Lower lobe of right lung (tissue), 2 donors: ENCODE measurements around the gene PTPRE. TPM values are rescaled to one million over a fixed set of nuclear protein-coding genes. Genes with fewer than 3 reads are reported as not detected.

Experiments
- ATAC-seq, 2 donors: fragments of 200-7000 bp; cut with Tn5 transposase; one replicate each; pipeline ENCODE4 v1.9.1; 2020 to 2022; ENCODE audit warnings: mild to moderate bottlenecking in 2 of 2, moderate library complexity in 2 of 2
- DNase-seq: peaks from one replicate; pipeline ENCODE4 v3.0.0-alpha.2; 2020
- H3K27ac ChIP-seq: fragments of 200-600 bp; one replicate; pipeline ENCODE4 v1.8.0; 2022
- H3K27me3 ChIP-seq: fragments of 200-600 bp; one replicate; pipeline ENCODE4 v1.8.0; 2022; ENCODE audit warnings: low read depth
- H3K36me3 ChIP-seq: fragments of 200-600 bp; one replicate; pipeline ENCODE4 v1.8.0; 2022; ENCODE audit warnings: mild to moderate bottlenecking
- H3K4me1 ChIP-seq: fragments of 200-600 bp; one replicate; pipeline ENCODE4 v1.8.0; 2022
- H3K4me3 ChIP-seq: fragments of 200-600 bp; one replicate; pipeline ENCODE4 v1.8.0; 2022; ENCODE audit warnings: mild to moderate bottlenecking
- H3K9me3 ChIP-seq: fragments of 200-600 bp; one replicate; pipeline ENCODE4 v1.8.0; 2022
- CTCF ChIP-seq: fragments of 200-600 bp; IDR thresholded peaks from one replicate; pipeline ENCODE4 v1.8.0; 2022; ENCODE audit warnings: antibody characterized with exemption, mild to moderate bottlenecking
- intact Hi-C: fragments of 100-400 bp; cut with DNase I; formaldehyde crosslinking; loops from one replicate; pipeline ENCODE4 v1.11.0; 2022
- total RNA-seq: library from RNA; stranded (reverse); fragmentation: NEBNext Ultra II Directional; extraction: Animal tissue kit (Norgen Biotek cat#: 25700); gene quantifications from one replicate; pipeline ENCODE4 v1.2.1, GENCODE V29; 2021
- donor health status: DM: no; HTN: yes; CAD: no; lungs with severe emphysema.

PTPRE gene
- total RNA-seq, 1 donor from 2014 or later = 60.5 TPM

GRCh38 chr10:127971101-127971946 lies 64.4 kb downstream of the PTPRE start:
- H3K27me3 ChIP-seq = no peaks in the 10 kb centered on the region
- no peak for ATAC-seq
- peaks cover 33% of the 10 kb centered on the region for H3K4me1 ChIP-seq
- DNase-seq = no peak
- no peak overlapping the region for H3K4me3 ChIP-seq
- intact Hi-C loops = no loop called here
- no peak for TF ChIP-seq CTCF
- no peaks in the 10 kb centered on the region for H3K36me3 ChIP-seq
- H3K9me3 ChIP-seq = no peaks in the 10 kb centered on the region
- H3K27ac ChIP-seq = no peak overlapping the region

DNA sequence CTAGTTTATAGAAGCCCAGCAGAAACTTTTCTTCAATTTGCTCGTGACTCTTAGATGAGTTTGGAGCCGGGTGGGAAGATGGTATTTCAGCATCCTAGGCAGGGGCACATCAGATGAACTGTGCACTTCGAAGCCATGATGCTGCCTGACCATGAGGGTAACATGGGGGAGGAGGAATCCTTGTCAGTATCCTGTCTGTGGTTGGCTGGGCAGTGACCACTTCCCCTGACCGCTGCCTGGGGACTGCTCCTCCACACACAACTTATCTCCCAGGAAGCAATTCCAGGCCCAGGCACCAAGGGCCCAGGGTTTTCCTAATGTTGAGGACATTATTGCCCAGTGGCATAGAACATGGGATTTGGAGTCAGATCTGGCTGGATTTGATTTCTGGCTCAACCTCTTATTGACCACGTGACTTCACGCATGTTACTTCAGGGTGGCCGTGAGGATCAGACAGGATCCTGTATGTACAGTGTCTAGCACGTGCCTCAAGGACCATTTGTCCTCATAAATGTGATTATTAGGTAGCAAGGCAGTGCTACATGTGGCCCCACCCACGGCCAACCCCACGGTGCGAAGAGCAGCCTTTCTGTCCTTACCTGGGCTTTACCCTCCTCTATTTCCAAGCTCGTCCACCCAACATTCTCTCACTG lies 65.2 kb downstream of the PTPRE start:
- Histone ChIP-seq H3K27me3 (no peaks in the 10 kb centered on the region), H3K36me3 (no peaks in the 10 kb centered on the region), H3K27ac (no peak overlapping the region), H3K9me3 (no peaks in the 10 kb centered on the region), H3K4me1 (peaks cover 41% of the 10 kb centered on the region), H3K4me3 (no peak overlapping the region)
- no peak for DNase-seq
- intact Hi-C loops = no loop called here
- no peak for TF ChIP-seq CTCF
- no peak for ATAC-seq

- Histone ChIP-seq H3K27ac (no peak overlapping the region), H3K4me1 (peaks cover 43% of the 10 kb centered on the region), H3K36me3 (no peaks in the 10 kb centered on the region), H3K27me3 (no peaks in the 10 kb centered on the region), H3K9me3 (no peaks in the 10 kb centered on the region), H3K4me3 (no peak overlapping the region)
- DNase-seq = no peak
- no peak for TF ChIP-seq CTCF
- intact Hi-C loops = no loop called here
- ATAC-seq = no peak
These were observed 66.0 kb downstream of the PTPRE start for GRCh38 chr10:127972751-127973357.

DNA sequence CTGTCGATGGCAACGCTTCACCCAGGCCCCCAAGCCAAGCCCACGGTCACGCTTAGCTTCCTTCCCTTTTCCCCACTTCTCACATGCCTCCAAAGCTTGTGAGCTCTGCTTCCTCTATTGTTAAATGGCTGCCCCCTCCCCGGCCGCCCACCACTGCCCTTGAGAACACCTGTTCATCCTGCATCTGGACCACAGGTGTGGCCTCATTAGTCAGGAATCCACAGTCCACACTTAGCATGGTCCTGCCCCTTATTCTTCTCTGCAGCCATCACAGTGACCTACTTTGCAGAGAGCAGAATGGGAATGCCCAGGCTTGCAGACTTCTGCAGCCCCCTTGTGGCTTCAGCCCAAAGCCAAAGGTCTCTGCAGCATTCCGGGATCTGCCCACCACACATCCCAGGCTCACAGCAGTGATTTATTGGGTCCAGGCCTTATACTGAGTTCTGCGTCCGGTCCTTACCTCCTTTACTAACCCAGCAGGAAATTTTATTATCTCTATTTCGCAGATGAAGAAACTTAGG lies 66.9 kb downstream of the PTPRE start:
- no peak for ATAC-seq
- Histone ChIP-seq H3K27ac (no peak overlapping the region), H3K4me1 (peaks cover 46% of the 10 kb centered on the region), H3K36me3 (no peaks in the 10 kb centered on the region), H3K27me3 (no peaks in the 10 kb centered on the region), H3K4me3 (no peak overlapping the region), H3K9me3 (no peaks in the 10 kb centered on the region)
- no peak for TF ChIP-seq CTCF
- no peak for DNase-seq
- intact Hi-C loops = no loop called here

- ATAC-seq (no peak), DNase-seq (no peak)
- Histone ChIP-seq H3K36me3 (no peaks in the 10 kb centered on the region), H3K4me3 (no peak overlapping the region), H3K27ac (no peak overlapping the region), H3K4me1 (peaks cover 49% of the 10 kb centered on the region), H3K9me3 (no peaks in the 10 kb centered on the region), H3K27me3 (no peaks in the 10 kb centered on the region)
- intact Hi-C loops = no loop called here
- TF ChIP-seq CTCF = no peak
These were observed 68.0 kb downstream of the PTPRE start for GRCh38 chr10:127974911-127975310.
